ENCODE measurements around the gene ANKRD49. TPM values are rescaled to one million over a fixed set of nuclear protein-coding genes. Genes with fewer than 3 reads are reported as not detected.

Gene ANKRD49
- total RNA-seq, 4 donors from 2014 or later = 21.3 to 55.6 (median 26.6) TPM

DNA sequence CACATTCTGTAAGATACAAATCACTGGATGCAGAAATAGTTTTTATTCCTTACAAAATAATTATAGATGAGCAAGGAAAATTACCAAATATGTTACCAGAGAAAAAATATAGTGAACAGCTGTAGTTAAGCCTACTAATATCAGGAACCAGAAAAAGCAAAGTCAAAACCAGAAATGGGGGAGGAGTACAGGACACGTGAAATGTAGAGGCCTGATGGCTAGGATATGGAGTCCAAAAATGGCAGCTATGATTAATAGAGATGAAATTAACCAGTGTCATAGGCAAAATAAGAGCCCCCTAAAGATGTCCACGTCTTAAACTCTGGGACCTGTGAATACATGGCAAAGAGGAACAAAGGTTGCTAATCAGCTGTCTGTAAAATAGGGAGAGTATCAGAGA, 34.2 kb upstream of the ANKRD49 start:
- no peaks in the 10 kb centered on the region for H3K27me3 ChIP-seq
- no peak for DNase-seq
- intact Hi-C loops (cut with DNase I; ENCODE audit: low total_unique reads) = no loop called here
- no peak overlapping the region for H3K4me3 ChIP-seq
- TF ChIP-seq, protein P1, sequence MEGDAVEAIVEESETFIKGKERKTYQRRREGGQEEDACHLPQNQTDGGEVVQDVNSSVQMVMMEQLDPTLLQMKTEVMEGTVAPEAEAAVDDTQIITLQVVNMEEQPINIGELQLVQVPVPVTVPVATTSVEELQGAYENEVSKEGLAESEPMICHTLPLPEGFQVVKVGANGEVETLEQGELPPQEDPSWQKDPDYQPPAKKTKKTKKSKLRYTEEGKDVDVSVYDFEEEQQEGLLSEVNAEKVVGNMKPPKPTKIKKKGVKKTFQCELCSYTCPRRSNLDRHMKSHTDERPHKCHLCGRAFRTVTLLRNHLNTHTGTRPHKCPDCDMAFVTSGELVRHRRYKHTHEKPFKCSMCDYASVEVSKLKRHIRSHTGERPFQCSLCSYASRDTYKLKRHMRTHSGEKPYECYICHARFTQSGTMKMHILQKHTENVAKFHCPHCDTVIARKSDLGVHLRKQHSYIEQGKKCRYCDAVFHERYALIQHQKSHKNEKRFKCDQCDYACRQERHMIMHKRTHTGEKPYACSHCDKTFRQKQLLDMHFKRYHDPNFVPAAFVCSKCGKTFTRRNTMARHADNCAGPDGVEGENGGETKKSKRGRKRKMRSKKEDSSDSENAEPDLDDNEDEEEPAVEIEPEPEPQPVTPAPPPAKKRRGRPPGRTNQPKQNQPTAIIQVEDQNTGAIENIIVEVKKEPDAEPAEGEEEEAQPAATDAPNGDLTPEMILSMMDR (IDR thresholded peaks at IDR 0.05) = no peak
- TF ChIP-seq POLR2A (IDR thresholded peaks at IDR 0.05) = no peak
- no peaks in the 10 kb centered on the region for H3K4me1 ChIP-seq
- H3K36me3 ChIP-seq = no peaks in the 10 kb centered on the region
- H3K9me3 ChIP-seq = no peaks in the 10 kb centered on the region
- H3K27ac ChIP-seq = no peak overlapping the region

DNA sequence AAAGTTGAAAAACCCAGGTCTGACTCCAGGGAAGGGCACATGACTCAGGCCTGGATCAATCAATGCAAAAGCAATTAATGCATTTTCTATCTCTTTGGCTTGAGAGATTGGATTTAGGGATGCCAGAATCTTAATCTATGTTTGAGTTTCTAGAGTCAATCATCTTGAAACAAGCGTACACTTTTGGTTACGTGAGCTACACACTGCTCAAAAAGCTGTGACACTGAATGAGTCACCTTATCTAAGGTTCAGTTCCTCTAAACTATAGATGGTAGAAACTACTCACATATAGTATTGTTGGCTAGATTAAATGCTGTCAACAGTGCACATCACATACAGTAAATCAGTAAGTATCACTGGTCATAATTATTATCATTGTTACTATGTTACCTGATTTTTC, 24.4 kb upstream of the ANKRD49 start:
- H3K36me3 ChIP-seq = no peaks in the 10 kb centered on the region
- no peaks in the 10 kb centered on the region for H3K9me3 ChIP-seq
- H3K4me3 ChIP-seq = no peak overlapping the region
- H3K27ac ChIP-seq = no peak overlapping the region
- no peaks in the 10 kb centered on the region for H3K27me3 ChIP-seq
- TF ChIP-seq, protein P1 (IDR thresholded peaks at IDR 0.05) = no peak
- TF ChIP-seq POLR2A (IDR thresholded peaks at IDR 0.05) = no peak
- no peaks in the 10 kb centered on the region for H3K4me1 ChIP-seq
- no peak for DNase-seq
- intact Hi-C loops (cut with DNase I; ENCODE audit: low total_unique reads) = no loop called here

DNA sequence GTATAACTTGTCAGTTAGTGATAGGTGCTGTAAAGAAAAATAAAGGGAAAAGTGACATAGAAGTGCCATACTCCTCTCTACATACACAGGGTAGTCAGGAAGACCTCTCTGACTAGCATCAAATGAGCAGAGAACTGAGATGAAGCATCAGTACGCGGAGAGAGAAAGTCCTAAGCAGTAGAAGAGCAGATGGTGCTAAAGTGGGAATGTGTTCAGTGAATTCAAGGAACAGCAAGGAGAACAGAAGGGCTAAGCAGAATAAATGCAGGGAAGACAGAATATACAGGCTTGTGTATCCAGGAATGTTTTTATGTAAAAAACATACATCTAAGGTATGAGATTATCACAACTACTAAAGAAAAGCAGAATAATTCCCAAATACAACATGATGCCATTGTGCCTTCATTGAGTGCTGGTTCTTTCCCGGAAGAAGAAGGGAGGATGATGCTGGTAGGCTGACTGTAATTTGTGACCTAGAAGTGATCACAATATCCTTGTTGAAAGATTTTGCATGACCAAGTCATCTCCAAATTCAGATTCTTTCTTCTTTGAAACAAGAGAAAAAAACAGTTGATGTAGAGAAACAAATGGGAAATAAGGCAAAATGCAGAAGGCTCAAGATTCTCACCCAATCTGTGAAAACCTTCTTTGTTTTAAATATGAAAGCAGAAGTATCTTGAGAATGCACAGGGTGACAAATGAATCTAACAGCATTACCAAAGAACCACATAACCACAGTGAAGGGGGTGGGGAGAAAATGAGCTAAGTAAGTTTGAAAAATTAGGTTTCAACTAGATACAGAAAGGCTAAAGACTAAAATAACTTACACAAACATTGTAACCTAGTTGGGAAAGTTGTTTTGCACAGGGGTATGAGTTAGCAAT, 20.6 kb upstream of the ANKRD49 start:
- H3K4me3 ChIP-seq = no peak overlapping the region
- TF ChIP-seq, protein P1 (IDR thresholded peaks at IDR 0.05) = no peak
- TF ChIP-seq POLR2A (IDR thresholded peaks at IDR 0.05) = no peak
- DNase-seq = no peak
- no peaks in the 10 kb centered on the region for H3K4me1 ChIP-seq
- H3K36me3 ChIP-seq = no peaks in the 10 kb centered on the region
- no peaks in the 10 kb centered on the region for H3K27me3 ChIP-seq
- no peaks in the 10 kb centered on the region for H3K9me3 ChIP-seq
- intact Hi-C loops (cut with DNase I; ENCODE audit: low total_unique reads) = no loop called here
- H3K27ac ChIP-seq = no peak overlapping the region

DNA sequence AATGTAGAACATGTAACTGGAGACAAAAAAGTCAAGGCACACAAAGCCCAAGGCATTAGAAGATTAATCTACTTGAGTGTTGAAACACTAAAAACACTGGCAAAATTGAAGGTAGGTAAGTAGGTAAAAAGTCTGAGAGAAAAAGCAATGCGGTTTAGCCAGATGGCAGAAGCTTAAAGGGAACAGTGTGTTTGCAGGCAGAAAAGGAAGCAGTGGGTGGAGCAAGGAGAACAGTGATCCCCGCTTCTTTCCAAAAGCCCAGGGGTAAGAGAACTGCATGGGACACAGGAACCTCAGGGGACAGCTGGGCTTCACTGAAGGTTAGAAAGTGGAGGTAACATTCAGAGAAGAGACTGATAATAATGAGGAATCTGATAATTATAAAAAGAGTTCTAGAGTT, 16.2 kb upstream of the ANKRD49 start:
- no peak overlapping the region for H3K27ac ChIP-seq
- H3K4me3 ChIP-seq = no peak overlapping the region
- no peak for TF ChIP-seq POLR2A (IDR thresholded peaks at IDR 0.05)
- TF ChIP-seq, protein P1 (IDR thresholded peaks at IDR 0.05) = no peak
- H3K4me1 ChIP-seq = no peaks in the 10 kb centered on the region
- H3K9me3 ChIP-seq = no peaks in the 10 kb centered on the region
- intact Hi-C loops (cut with DNase I; ENCODE audit: low total_unique reads) = no loop called here
- H3K36me3 ChIP-seq = no peaks in the 10 kb centered on the region
- DNase-seq = no peak
- H3K27me3 ChIP-seq = no peaks in the 10 kb centered on the region

DNA sequence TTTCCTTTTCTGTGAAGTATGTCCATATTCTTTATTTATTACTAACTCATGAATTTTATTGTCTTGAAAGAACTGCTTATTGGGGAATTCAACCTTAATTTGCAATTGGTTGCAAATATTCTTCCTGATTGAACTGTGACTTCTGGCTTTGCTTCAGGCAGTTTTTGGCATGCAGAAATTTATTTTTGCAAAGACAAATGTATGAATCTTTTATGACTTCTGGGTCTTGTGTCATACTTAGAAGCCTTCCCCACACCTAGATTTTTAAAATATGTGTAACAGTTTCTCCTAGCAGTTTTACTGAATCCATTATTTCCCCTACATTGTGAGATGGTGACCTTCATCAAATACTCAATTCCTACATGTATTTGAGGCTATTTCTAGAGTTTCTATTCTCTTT, 12.4 kb upstream of the ANKRD49 start:
- Histone ChIP-seq H3K27me3 (no peaks in the 10 kb centered on the region), H3K9me3 (no peaks in the 10 kb centered on the region), H3K27ac (no peak overlapping the region), H3K4me1 (no peaks in the 10 kb centered on the region), H3K36me3 (no peaks in the 10 kb centered on the region), H3K4me3 (no peak overlapping the region)
- DNase-seq = no peak
- TF ChIP-seq, protein P1 (IDR thresholded peaks at IDR 0.05) = no peak
- no peak for TF ChIP-seq POLR2A (IDR thresholded peaks at IDR 0.05)
- intact Hi-C loops (cut with DNase I; ENCODE audit: low total_unique reads) = no loop called here

Measured in uterus (tissue), 4 donors.